HG02938 (cell line): ENCODE measurements around the gene SH3TC1.

Source experiments
- ATAC-seq: cut with Tn5 transposase; IDR thresholded peaks from one replicate; pipeline ENCODE4 v1.9.1; 2021; ENCODE audit warnings: mild to moderate bottlenecking, moderate library complexity; ENCODE audit not compliant: unreplicated experiment

The SH3TC1 gene

DNA sequence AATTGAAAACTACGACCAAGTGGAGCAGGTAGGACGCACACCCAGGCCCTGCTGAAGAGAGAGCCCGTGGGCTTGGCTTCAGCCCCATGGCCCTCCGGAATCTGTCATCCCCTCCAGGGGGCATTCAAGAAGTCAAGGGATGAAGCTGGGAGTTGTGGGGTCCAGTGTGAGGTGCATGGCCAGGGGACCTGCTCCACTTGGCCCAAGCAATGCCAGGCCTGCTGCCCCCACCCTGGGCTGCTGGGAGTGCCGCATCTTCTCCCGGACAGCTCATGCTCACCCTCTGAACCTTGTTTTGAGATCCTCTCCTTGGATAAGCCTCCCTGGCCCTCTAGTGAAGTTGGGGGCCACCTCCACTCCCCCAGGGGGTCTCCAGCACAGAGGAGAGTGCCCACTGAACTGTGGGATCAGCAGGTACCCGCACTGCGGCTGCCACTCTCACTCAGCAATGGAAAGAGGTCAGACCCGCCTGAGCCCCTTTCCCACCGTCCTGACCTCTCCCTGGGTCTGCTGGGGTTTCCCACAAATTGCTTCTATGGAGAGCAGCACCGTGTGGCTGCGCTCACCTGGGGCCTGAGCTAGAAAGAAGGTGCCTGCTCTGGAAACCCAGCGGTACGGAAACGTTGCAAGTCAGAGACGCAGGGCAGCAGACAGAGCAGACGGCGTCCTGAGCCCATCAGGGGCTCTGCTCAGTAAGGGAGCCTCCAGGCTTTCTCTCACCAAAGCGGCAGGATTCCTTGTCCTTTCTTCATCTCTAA is 35.5 kb upstream of the SH3TC1 start:
- no peak for ATAC-seq

DNA sequence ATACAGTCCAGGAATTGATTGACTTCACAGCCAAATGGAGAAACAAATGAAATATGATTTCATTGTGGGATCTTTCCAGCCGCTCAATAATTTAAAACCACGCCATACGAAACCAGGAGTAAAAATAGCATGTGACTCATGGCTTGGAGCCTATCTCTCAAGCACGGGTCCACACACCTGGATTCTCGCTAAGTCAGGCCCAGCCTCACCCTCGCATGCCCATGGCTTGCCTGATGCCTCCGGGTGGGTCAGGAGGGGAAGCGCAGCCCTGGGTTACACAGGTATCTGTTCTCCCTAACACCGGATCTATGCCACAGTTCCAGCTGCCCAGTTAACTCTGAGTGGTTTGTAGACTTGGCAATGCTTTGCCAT is 34.9 kb upstream of the SH3TC1 start:
- ATAC-seq, result no peak

DNA sequence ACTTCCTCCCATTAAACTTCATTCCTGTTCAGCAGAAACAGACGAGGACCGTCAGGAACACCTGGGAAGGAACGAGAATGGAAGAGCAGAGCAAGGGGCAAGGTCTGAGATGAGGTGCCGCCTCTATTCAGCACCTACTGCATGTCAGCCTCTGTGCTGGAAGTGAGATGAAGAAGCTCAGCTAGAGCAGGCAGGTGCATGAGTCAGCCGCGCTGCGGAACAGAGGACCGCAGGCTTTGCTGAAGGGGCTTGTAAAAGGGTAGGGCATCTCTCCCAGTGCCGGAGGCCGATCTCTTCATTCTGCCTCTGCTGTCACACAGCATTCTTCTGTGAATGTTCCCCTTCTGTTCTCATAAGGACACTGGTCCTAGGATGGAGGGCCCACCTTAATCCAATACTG is 34.4 kb upstream of the SH3TC1 start:
- ATAC-seq, result no peak

GRCh38 chr4:8165374-8165896 is 33.7 kb upstream of the SH3TC1 start:
- ATAC-seq, result no peak

DNA sequence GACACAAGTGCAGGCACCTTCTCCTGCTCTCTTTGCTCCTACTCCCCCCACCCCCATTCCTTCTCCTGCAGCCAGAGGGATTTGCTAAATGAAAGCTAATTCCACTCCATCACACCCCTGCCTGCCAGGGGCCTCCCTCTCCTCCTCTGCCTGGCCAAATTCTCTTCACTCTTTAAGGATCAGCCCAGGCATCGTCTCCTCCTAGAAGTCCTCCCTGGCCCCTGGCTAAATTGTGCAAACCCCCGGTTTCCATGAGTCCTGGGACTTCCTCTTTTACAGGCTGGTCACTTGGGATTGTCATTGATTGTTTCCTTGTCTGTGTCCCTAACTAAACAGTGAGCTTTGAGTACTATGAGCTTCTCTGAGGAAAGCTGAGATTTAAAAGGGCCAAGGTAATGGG is 31.8 kb upstream of the SH3TC1 start:
- no peak for ATAC-seq

DNA sequence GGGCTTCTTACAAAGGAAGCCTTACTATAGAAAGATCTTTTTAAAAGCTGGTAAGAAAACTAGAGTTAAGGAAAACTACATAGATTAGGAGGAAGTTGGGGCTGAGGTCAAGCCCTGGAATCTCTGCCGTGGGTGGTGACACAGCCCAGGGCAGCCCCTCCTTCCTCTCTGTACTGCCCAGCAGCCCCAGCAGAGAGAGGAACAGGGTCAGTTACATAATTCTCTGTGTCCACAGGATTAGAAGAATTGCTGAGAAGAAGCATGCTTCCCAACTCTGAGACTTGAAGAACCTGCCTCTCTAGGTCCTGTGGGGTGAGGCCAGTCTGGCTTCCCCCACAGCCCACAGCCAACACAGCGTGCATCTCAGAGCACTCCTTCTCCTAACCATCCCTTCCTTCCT is 31.3 kb upstream of the SH3TC1 start:
- no peak for ATAC-seq

- ATAC-seq, result no peak
Measured at GRCh38 chr4:8168232-8168631, 30.9 kb upstream of the SH3TC1 start.

GRCh38 chr4:8168832-8169598 is 30.1 kb upstream of the SH3TC1 start:
- ATAC-seq, result no peak

DNA sequence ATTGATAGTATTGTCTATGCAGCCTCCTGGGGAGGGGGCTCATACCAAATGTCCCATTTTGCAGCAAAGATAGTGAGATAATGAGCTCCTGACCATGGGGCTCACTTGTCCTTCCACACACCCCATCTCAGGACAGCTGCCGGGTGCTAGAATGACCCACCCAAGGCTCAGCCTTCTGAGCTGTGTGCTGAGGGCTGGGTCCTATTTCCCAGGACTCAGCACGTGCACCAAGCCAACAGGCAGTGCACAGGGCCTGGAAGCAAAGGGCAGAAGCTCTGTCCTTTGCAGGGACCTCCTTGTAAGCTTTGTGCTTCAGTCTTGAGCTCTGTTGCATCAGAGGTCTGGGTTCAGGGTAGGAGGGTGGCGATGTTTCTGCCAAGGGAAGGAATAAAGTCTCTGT is 29.3 kb upstream of the SH3TC1 start:
- no peak for ATAC-seq

DNA sequence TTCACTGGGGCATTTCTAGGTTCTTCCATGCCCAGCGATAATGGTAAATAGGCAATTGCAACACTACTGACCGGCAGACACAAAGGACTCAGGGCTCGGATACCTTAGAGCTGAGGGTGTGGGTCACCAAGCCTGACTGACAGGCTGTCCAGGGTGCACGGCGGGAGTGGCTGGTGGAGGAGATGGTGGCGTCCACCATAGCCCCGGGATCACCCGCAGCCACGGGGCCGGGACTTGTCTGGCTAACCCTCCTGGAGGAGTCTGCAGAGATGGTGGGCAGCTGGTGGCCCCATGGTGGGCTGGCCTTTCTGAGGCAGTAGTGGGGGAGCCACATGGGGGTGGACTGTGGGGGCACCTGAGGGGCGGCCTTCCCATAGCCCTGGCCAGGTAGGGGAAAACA is 28.7 kb upstream of the SH3TC1 start:
- no peak for ATAC-seq

DNA sequence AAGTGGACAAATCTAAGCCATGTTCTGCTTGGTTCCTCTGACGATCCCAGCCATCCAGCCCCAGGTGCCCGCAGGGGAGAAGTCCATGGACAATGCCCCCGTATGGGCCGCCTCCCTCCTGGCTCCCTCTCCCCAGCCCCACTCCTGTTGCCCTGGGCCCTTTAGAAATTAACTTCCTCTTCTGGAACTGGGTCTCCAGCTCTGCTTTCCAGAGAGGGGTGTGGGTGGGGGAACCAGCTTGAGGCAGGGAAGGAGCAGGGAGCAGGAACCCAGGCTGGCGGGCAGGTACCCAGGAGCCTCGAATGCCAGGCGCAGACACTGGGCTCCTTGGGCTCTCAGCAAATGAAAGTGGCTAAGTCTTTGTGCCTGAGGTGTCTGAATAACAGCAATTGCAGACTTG is 27.8 kb upstream of the SH3TC1 start:
- no peak for ATAC-seq

DNA sequence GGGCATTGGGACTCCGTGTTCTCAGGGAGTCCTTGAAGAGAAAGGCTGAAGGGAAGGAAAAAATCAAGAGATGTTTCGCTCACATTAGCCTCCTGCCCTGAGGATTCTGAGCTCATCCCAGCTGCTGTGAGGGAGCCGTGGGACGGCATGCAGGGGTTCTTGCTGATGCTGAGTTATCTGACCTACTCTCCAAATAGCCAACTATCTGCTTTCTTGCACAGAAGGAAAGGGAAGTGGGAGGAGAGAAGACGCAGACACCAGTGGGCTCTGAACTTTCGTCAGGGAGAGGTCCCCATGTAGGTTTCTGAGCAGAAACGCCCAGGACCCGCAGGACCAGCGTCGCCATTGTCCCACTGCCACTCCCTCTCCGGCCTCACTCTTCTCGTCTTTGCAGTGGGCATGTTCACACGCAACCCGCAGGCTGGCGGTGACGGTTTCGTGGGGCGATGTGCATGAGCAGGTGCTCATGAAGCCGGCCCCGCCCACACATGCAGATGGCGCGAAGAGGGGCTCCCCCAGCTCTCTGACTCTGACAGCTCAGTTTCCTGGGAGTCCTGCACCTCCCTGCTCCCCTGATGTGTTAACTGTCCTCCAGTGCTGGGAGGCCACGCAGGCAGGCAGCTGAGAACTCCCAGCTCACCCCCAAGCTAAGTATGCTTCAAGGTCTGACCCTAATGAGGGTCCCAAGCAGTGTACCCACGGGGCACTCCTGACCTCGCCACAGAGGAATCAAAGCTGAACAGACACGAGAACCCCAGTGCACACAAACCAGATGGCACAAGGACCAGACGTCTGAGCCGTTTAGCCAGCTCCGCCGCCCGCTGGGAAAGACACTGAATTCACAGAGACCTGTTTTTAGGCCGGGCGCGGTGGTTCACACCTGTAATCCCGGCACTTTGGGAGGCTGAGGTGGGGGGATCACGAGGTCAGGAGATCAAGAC is 26.8 kb upstream of the SH3TC1 start:
- ATAC-seq, result peak; percentile 63

DNA sequence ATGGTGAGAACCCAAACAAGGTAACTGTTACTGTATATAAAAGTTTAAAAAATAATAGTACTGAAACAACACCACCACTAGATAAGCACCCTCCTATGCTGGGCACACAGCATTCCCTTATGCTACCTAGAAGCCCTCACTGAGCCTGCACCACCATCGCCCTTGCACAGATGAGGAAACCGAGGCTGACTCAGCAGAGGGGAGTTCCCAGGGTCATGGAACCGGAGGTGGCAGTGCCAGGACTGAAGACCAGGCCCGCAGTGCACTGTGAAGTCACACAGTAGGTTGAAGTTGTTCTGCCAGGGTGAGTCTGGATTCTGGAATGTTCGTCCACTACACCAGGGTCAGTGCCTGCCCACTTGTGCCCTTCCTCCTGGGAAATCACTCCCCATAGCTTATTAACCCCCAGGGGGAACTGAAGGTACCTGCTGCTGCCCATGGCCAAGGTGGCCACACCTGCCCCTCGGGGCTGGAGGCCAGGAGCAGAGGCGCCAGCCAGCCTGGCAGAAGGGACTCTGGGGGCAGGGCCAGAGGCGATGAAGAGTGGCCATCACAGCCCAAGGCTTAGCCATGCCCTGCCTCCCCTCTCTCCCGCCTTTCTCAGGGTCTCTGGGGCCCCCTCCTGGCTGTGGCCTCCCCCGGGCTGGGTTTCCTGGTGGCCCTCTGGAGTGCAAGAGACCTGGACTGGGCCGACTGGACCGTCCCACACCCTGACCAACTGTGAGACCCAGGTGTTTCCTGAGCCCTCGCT is 25.4 kb upstream of the SH3TC1 start:
- no peak for ATAC-seq

GRCh38 chr4:8174970-8175369 is 24.1 kb upstream of the SH3TC1 start:
- ATAC-seq, result no peak

DNA sequence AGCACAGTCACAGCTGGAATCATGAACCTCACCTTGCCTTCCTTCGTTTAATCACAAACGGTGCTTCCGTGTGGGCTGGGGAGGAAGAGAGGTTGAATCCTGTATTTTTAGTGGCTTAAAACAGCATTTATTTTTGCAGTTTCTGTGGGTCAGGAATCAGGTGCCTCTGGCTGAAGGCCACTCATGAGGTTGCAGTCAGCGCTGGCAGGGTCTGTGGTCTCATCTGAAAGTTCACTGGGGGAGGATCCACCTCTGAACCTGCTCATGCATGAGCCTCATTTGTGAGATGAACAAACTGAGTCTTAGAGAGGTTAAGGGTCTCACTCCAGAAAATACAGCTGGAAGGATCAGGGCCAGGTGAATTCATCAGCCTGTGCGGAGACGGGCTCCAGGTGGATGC is 23.4 kb upstream of the SH3TC1 start:
- ATAC-seq, result no peak

DNA sequence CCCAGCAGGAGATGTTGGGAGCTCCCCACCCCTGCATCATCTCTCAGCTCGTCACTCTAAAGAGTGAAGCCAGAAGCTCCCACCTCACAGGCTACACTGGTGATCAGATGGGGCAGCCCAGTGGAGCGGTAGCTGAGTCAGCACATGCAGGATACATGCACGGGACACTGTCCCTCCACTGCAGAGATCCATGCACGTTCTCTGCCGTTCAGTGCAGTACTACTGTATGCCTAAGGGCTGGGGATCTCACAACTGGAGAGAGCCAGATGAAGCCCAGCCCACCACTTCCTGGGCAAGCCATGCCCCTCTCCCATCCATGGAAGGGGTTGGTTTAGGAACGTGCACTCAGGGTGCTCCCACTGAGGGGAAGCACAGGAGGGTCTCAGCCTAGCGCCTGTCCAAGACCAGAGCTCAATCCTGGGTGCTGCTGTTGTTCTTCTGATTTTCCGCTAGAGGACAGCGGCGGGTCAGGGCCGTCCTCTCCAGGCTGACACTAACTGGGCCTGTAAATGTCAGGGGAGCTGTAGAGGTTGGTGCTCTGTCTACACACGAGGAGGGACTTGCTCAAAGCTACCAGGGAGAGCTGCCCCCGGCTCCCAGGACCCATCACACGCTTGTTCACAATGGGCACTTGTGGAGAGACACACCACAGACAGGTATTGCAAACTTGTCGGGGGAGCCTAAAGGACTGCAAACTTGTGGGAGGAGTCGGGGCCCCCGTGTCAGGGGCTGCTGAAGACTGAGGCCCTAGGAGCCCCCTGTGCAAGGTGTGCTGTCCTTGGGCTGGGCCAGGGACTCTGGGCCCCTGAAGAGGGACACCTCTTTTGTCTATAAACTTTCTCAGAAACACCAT is 22.3 kb upstream of the SH3TC1 start:
- ATAC-seq, result peak; percentile 67

DNA sequence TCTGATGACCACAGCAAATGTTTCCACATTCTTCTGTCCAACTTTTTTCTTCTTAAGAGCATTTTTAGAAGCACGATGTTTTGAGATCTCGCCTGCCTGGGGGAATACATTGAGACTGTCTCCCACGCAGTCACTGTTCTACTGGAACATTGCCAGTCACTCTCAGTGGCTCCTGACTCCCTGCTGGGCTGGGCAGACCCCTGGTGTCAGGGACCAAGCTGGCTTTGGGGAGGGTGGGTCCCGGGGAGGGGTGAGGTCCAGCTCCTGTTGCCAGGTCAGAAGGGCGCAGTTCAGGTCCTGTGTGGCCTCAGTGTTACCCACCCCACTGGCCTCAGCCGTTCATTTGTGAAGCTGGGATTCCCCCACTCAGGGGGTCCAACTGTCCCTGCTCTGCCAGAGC is 21.5 kb upstream of the SH3TC1 start:
- no peak for ATAC-seq

DNA sequence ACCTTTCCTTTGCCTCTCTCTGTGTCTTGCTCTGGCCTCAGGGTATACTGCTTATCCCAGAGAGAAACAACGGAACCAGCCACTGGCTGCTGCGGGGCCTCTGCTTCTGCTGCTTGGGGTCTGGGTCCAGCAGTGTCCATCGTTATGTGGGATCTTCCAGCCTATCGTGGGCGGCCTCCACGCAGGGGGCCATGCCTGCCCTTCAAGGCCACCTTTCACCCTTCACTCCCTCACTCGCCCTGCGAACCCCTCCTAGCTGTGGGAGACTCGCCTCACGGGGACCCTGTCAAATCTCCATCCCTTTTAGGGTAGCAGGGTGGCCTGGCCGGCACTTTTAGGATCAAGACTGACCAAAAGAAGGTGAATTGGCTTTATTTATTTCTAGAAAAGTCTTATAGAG is 21.1 kb upstream of the SH3TC1 start:
- no peak for ATAC-seq

GRCh38 chr4:8179074-8179473 is 20.0 kb upstream of the SH3TC1 start:
- ATAC-seq, result no peak

DNA sequence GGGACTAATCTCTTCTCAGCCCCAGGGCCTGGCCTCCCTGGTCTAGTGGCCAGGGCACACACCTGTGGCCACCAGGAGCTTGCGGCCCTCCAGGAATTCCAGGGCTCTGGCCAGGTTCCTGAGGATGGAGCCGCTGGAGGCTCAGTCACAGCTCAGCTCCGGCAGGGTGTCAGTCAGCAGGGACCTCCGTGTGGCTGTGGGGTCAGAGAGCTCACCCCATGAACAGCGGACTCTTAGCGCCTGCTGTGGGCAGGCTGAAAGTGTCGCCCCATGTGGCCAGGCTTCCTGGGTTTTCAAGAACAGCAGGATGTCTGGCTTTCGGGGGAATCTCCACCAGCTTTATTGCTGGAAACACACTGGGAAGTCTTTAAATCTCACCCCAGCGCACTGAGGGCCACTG is 19.3 kb upstream of the SH3TC1 start:
- no peak for ATAC-seq
